HL-60/S4 treated with retinoic acid at 250 ng/mL for 4 days and 3 days (cell line): ENCODE results near the gene PCDH8.

Source experiments
- in situ Hi-C: fragments of 300-500 bp; cut with MboI; formaldehyde crosslinking; loops from 2 replicates; pipeline ENCODE4 v1.7.0; 2022; ENCODE audit warnings: low sequenced_read_pairs

PCDH8 gene

GRCh38 chr13:52851137-52851962 is 2.9 kb upstream of the PCDH8 start:
- in situ Hi-C loops, result no loop called here

GRCh38 chr13:52850396-52851136 is 2.1 kb upstream of the PCDH8 start:
- in situ Hi-C loops, result no loop called here

- in situ Hi-C loops, result no loop called here
Observed at GRCh38 chr13:52850072-52850395, 1.6 kb upstream of the PCDH8 start.

GRCh38 chr13:52849291-52850071 is 1.0 kb upstream of the PCDH8 start:
- in situ Hi-C loops, result no loop called here

DNA sequence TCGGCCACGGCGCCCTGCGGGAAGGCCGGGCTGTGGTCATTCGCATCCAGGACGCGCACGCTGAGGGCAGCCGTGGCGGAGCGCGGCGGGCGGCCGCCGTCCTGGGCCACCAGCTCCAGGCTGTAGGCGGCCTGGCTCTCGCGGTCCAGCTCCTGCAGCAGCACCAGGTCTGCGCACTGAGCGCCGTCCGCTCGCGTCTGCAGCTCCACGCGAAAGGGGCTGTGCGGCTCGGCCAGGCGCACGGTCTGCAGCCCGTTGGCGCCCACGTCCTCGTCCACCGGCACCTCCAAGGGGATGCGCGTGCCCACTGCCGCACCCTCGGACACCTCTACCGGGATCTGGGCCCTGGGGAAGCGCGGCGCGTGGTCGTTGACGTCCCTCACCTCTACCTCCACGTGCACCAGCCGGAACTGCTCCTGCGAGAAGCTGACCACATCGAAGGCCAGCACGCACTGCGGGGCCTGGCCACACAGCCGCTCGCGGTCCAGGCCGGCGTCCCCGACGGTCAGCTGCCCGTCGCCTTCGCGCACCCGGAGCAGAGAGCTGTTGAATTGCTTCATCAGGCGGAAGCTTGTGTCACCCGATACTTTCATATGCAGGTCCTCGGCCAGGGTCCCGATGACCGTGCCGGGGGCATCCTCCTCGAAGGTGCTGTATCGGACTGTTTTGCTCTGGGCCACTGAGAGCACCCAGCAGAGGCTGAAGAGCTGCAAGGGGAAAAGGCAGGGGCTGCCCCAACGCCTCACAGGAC is 583 bp downstream of the PCDH8 start:
- in situ Hi-C loops, result no loop called here

DNA sequence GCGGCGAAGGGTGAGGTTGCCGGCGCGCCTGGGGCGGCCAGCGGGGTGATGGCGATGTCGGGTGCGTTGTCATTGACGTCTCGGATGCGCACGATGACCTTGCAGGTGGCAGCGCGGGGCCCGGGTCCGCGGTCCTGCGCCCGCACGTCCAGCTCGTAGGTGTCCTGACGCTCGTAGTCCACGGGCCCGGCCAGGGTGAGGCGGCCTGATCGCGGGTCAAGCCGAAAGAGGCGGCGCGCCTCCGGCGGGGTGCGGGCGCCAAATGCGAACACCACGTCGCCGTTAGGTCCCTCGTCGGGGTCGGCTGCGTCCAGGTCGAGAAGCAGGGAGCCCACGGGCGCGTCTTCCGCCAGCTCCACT is 1.1 kb downstream of the PCDH8 start:
- in situ Hi-C loops, result no loop called here

DNA sequence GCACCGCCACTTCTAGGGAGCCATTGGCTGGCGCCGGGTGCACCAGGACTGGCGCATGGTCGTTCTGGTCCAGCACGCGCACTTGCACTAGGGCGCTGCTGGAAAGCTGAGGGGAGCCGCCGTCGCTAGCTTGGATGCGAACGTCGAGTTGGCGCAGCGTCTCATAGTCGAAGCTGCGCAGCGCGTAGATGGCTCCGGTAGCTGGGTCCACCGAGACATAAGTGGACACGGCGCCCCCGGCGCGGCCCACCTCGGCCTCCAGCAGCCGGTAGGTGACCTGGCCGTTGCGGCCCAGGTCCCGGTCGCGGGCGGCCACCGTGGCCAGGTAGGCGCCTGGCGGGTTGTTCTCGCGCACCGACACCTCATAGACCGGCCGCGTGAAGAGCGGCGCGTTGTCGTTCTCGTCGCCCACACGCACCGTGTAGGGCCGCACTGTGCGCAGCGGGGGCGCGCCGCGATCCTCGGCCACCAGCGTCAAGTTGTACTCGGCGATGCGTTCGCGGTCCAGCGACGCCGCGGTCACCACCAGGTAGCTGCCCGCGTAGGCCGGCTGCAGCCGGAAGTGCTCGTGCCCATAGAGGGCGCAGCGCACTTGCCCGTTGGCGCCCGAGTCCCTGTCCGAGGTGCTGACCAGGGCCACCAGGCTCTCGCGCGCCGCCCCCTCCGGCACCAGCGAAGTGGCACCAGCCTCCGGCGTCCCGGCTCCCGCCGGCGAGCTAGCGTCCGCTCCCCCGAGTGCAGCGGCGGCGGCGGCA is 1.7 kb downstream of the PCDH8 start:
- in situ Hi-C loops, result no loop called here

GRCh38 chr13:52845766-52846566 is 2.5 kb downstream of the PCDH8 start:
- in situ Hi-C loops, result no loop called here

- in situ Hi-C loops, result no loop called here
Observed at GRCh38 chr13:52845334-52845761, 3.1 kb downstream of the PCDH8 start.

GRCh38 chr13:52844836-52845235 is 3.6 kb downstream of the PCDH8 start:
- in situ Hi-C loops, result no loop called here

DNA sequence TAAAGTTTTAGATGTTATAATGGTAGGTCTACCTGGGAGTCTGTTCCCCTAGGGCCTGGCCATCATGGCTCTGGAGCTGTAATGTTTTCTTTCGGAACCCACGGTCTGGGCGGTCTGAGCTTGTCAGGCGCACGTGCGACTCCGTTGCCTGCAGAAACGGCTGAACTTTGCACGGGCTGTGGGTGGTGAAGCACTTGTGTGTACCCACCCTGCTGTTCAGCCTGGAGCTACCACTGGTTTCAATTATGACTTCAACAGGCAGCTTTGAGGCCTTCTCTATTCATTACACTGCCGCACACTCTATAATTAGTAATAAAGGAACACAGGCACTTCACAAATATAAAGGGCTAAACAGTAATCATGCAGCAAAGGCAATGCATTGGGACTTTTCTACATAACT is 6.0 kb downstream of the PCDH8 start:
- in situ Hi-C loops, result no loop called here

DNA sequence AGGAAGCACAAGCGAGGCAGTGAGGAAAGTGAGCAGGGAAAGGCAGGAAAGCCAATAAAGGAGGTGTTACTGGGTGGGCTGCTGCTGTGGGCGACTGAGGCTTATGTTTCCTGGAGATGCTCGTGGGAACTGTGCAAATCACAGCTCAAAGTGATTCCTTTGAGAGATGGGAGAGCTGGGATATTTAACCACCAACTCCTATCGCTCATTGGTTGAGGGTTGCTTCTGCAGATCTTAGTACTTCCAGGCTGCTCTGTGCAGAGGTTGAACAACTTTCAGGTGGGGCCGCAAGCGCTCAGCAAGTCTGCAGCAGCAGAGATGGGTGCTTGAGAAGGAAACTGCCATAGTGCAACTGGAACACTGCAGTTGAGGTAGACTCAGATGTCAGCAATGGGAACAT is 8.4 kb downstream of the PCDH8 start:
- in situ Hi-C loops, result no loop called here

- in situ Hi-C loops, result no loop called here
Observed at GRCh38 chr13:52838433-52839107, 9.9 kb downstream of the PCDH8 start.

- in situ Hi-C loops, result no loop called here
Observed at GRCh38 chr13:52837850-52838249, 10.6 kb downstream of the PCDH8 start.

GRCh38 chr13:52835071-52835839 is 13.2 kb downstream of the PCDH8 start:
- in situ Hi-C loops, result no loop called here

DNA sequence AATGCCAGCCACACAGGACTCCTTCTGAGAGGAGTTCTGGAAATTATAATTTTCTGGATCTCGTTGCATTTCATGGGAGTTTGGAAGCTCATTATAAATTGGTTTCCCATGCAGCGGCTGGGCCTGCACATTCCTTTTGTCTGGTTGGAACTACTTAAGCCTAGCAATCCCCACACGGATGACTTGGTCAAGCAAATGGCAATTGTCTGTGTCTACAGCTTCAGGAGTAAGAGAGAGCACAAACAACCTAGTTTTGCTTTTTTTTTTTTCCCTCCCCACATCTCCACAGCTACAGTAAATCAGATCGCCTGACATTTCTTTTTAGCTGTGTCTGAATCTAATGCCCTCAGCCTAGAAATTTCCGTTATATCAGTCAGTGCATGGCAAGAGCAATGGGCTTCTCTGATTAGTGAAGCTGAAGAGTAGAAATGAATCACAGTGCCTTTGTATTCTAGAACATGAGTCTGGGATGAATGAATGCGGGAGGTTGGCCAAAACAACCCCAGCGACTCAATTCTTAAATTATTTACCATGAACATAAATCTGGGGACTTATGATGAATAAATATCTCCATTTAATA is 15.1 kb downstream of the PCDH8 start:
- in situ Hi-C loops, result no loop called here

- in situ Hi-C loops, result no loop called here
Observed at GRCh38 chr13:52832313-52832712, 16.1 kb downstream of the PCDH8 start.

GRCh38 chr13:52830946-52831345 is 17.5 kb downstream of the PCDH8 start:
- in situ Hi-C loops, result no loop called here
